ENCODE results near the gene PGAM5. TPM values are rescaled to one million over a fixed set of nuclear protein-coding genes. Genes with fewer than 3 reads are reported as not detected.

The PGAM5 gene
- total and polyA plus RNA-seq, 3 donors from 2014 or later: 37.2 to 48.0 (median 40.9) TPM

GRCh38 chr12:132723764-132724140 is 13.1 kb downstream of the PGAM5 start:
- H3K27ac ChIP-seq: no peak overlapping the region
- H3K4me1 ChIP-seq: no peaks in the 10 kb centered on the region
- TF ChIP-seq CTCF (IDR thresholded peaks at IDR 0.05): no peak
- no peak for TF ChIP-seq POLR2A (IDR thresholded peaks at IDR 0.05)
- H3K36me3 ChIP-seq (ENCODE audit: low read depth, missing control alignments): no peaks in the 10 kb centered on the region
- H3K27me3 ChIP-seq: no peaks in the 10 kb centered on the region
- no peaks in the 10 kb centered on the region for H3K9me3 ChIP-seq
- 85 to 87% methylated on average over 2 of the region's 2 CpGs for WGBS, 2 donors
- intact Hi-C loops (cut with DNase I; ENCODE audit: low total_unique reads): no loop called here
- H3K4me3 ChIP-seq: no peak overlapping the region
- DNase-seq: no peak

- no peaks in the 10 kb centered on the region for H3K36me3 ChIP-seq (ENCODE audit: low read depth, missing control alignments)
- whole genome bisulfite sequencing, 2 donors: 87 to 91% methylated on average over 9 to 30 of the region's 30 CpGs
- no peaks in the 10 kb centered on the region for H3K9me3 ChIP-seq
- TF ChIP-seq CTCF (IDR thresholded peaks at IDR 0.05): no peak
- no peak for TF ChIP-seq POLR2A (IDR thresholded peaks at IDR 0.05)
- intact Hi-C loops (cut with DNase I; ENCODE audit: low total_unique reads): no loop called here
- H3K27me3 ChIP-seq: no peaks in the 10 kb centered on the region
- H3K4me1 ChIP-seq: no peaks in the 10 kb centered on the region
- no peak for DNase-seq
- H3K27ac ChIP-seq: no peak overlapping the region
- no peak overlapping the region for H3K4me3 ChIP-seq
Observed at GRCh38 chr12:132724506-132725241, 14.0 kb downstream of the PGAM5 start.

- Histone ChIP-seq H3K4me3 (no peak overlapping the region), H3K27ac (no peak overlapping the region), H3K9me3 (no peaks in the 10 kb centered on the region), H3K36me3 (ENCODE audit: low read depth, missing control alignments) (no peaks in the 10 kb centered on the region), H3K27me3 (no peaks in the 10 kb centered on the region), H3K4me1 (no peaks in the 10 kb centered on the region)
- intact Hi-C loops (cut with DNase I; ENCODE audit: low total_unique reads): no loop called here
- WGBS, 2 donors: 89 to 91% methylated on average over 10 to 12 of the region's 12 CpGs
- DNase-seq: no peak
- no peak for TF ChIP-seq CTCF (IDR thresholded peaks at IDR 0.05)
- no peak for TF ChIP-seq POLR2A (IDR thresholded peaks at IDR 0.05)
Observed at GRCh38 chr12:132726386-132726785, 15.7 kb downstream of the PGAM5 start.

GRCh38 chr12:132727091-132727794 is 16.6 kb downstream of the PGAM5 start:
- Histone ChIP-seq H3K27ac (no peak overlapping the region), H3K9me3 (no peaks in the 10 kb centered on the region), H3K4me3 (no peak overlapping the region), H3K27me3 (no peaks in the 10 kb centered on the region), H3K36me3 (ENCODE audit: low read depth, missing control alignments) (no peaks in the 10 kb centered on the region), H3K4me1 (no peaks in the 10 kb centered on the region)
- WGBS, 2 donors: 87 to 93% methylated on average over 32 to 37 of the region's 37 CpGs
- intact Hi-C loops (cut with DNase I; ENCODE audit: low total_unique reads): no loop called here
- TF ChIP-seq POLR2A (IDR thresholded peaks at IDR 0.05) (no peak), CTCF (IDR thresholded peaks at IDR 0.05) (no peak)
- no peak for DNase-seq
